PC-9 (cell line): ENCODE results near the gene TDRD1. TPM values are rescaled to one million over a fixed set of nuclear protein-coding genes. Genes with fewer than 3 reads are reported as not detected.

ENCODE experiments used
- BruUV-seq: library from RNA; stranded (reverse); fragments of 400-500 nt; replicated peaks from 2 replicates; lab custom pipeline; 2021; lab: Mats Ljungman, UMichigan
- CTCF ChIA-PET: fragments of 300-600 bp; sonication (Branson Sonifier 250); formaldehyde crosslinking; loops from one replicate; lab custom pipeline; 2022; ENCODE audit warnings: antibody characterized with exemption; lab: Charles Lee
- POLR2A ChIA-PET: fragments of 300-600 bp; sonication (Branson Sonifier 250); formaldehyde crosslinking; loops from one replicate; lab custom pipeline; 2022; ENCODE audit warnings: antibody characterized with exemption; ENCODE audit not compliant: unreplicated experiment; lab: Charles Lee
- DNase-seq, 2 experiments: peaks; one replicate each; pipeline versions ENCODE4 v3.0.0 to v3.0.0-alpha.2; 2015 to 2022; ENCODE audit warnings: mixed read lengths in 1 of 2
- H2AFZ ChIP-seq: fragments of 200-600 bp; sonication (generic); 2 replicates; pipeline ENCODE4 v1.8.1; 2017; ENCODE audit warnings: antibody characterized with exemption
- H3F3A ChIP-seq: fragments of 200-600 bp; sonication (generic); 2 replicates; pipeline ENCODE4 v1.8.1; 2017; ENCODE audit warnings: antibody characterized with exemption, mild to moderate bottlenecking, low read depth; ENCODE audit not compliant: insufficient read depth
- H3K27ac ChIP-seq: fragments of 200-600 bp; sonication (generic); 2 replicates; pipeline ENCODE4 v1.6.1; 2016; ENCODE audit warnings: mixed run types
- H3K27me3 ChIP-seq: fragments of 200-600 bp; sonication (generic); 2 replicates; pipeline ENCODE4 v1.6.1; 2016; ENCODE audit warnings: low read depth, mixed run types; ENCODE audit not compliant: insufficient read depth
- H3K36me3 ChIP-seq: fragments of 200-600 bp; sonication (generic); 2 replicates; pipeline ENCODE4 v1.6.1; 2016; ENCODE audit warnings: low read depth, mixed run types
- H3K4me1 ChIP-seq: fragments of 200-600 bp; sonication (generic); replicated peaks from 2 replicates; pipeline ENCODE4 v1.6.1; 2016; ENCODE audit warnings: mixed run types; ENCODE audit not compliant: insufficient read depth
- H3K4me2 ChIP-seq: fragments of 200-600 bp; sonication (generic); 2 replicates; pipeline ENCODE4 v1.6.1; 2017; ENCODE audit warnings: mixed run types
- H3K4me3 ChIP-seq: fragments of 200-600 bp; sonication (generic); 2 replicates; pipeline ENCODE4 v1.6.1; 2016; ENCODE audit warnings: mixed run types
- H3K79me2 ChIP-seq: fragments of 200-600 bp; sonication (generic); 2 replicates; pipeline ENCODE4 v1.6.1; 2017; ENCODE audit warnings: low read depth, mixed run types
- H3K9me2 ChIP-seq: fragments of 200-600 bp; sonication (generic); 2 replicates; pipeline ENCODE4 v1.8.1; 2017; ENCODE audit warnings: mild to moderate bottlenecking; ENCODE audit not compliant: insufficient read depth
- H3K9me3 ChIP-seq: fragments of 200-600 bp; sonication (generic); 2 replicates; pipeline ENCODE4 v1.8.1; 2016; ENCODE audit warnings: low read depth; ENCODE audit not compliant: insufficient read depth
- H4K20me1 ChIP-seq: fragments of 200-600 bp; sonication (generic); 2 replicates; pipeline ENCODE4 v1.8.1; 2017; ENCODE audit not compliant: insufficient read depth
- CTCF ChIP-seq: fragments of 200-600 bp; sonication (generic); conservative IDR thresholded peaks from 2 replicates; pipeline ENCODE4 v1.6.1; 2017; ENCODE audit warnings: mixed run types, antibody characterized with exemption, mild to moderate bottlenecking, moderate library complexity
- EZH2 ChIP-seq: fragments of 200-600 bp; sonication (generic); IDR thresholded peaks from 2 replicates; pipeline ENCODE4 v1.8.0; 2017; ENCODE audit warnings: antibody characterized with exemption, low read depth
- intact Hi-C: fragments of 100-400 bp; cut with micrococcal nuclease; formaldehyde crosslinking; loops from one replicate; pipeline ENCODE4 v1.10.0; 2022; ENCODE audit not compliant: unreplicated experiment
- total RNA-seq: library from RNA; stranded (reverse); gene quantifications from 2 replicates; pipeline ENCODE4 v1.2.3, GENCODE V29; 2021

The TDRD1 gene
- total RNA-seq, 1 experiment from 2014 or later, result not detected

GRCh38 chr10:114232561-114233176 lies 53.5 kb downstream of the TDRD1 start:
- CTCF ChIA-PET, result interaction anchor here (0.6 kb wide), 1 partner anchor 248 kb away, joined by 4 read pairs; no protein-coding TSS in a partner anchor
- Histone ChIP-seq H3K9me2 (no peaks in the 10 kb centered on the region), H3K27ac (no peak overlapping the region), H3K4me2 (no peak overlapping the region), H2AFZ (no peak overlapping the region), H3K9me3 (no peaks in the 10 kb centered on the region), H3K36me3 (no peaks in the 10 kb centered on the region), H3K4me3 (no peak overlapping the region), H3K79me2 (no peaks in the 10 kb centered on the region), H4K20me1 (no peaks in the 10 kb centered on the region), H3F3A (no peaks in the 10 kb centered on the region), H3K27me3 (no peaks in the 10 kb centered on the region), H3K4me1 (no peaks in the 10 kb centered on the region)
- TF ChIP-seq CTCF (no peak), EZH2 (no peak)
- POLR2A ChIA-PET, result no interaction called here
- DNase-seq, result no peak
- no TSS peak for BruUV-seq
- intact Hi-C loops, result no loop called here

GRCh38 chr10:114233482-114233881 lies 54.3 kb downstream of the TDRD1 start:
- TF ChIP-seq EZH2, result no peak
- TF ChIP-seq CTCF, result no peak
- POLR2A ChIA-PET, result no interaction called here
- Histone ChIP-seq H2AFZ (no peak overlapping the region), H3F3A (no peaks in the 10 kb centered on the region), H3K36me3 (no peaks in the 10 kb centered on the region), H3K27ac (no peak overlapping the region), H3K4me3 (no peak overlapping the region), H3K4me2 (no peak overlapping the region), H3K9me3 (no peaks in the 10 kb centered on the region), H3K4me1 (no peaks in the 10 kb centered on the region), H3K27me3 (no peaks in the 10 kb centered on the region), H4K20me1 (no peaks in the 10 kb centered on the region), H3K9me2 (no peaks in the 10 kb centered on the region), H3K79me2 (no peaks in the 10 kb centered on the region)
- no TSS peak for BruUV-seq
- DNase-seq, result no peak
- CTCF ChIA-PET, result no interaction called here
- intact Hi-C loops, result no loop called here

- intact Hi-C loops, result no loop called here
- POLR2A ChIA-PET, result no interaction called here
- no peaks in the 10 kb centered on the region for H3K27me3 ChIP-seq
- DNase-seq, result no peak
- H3K4me1 ChIP-seq, result no peaks in the 10 kb centered on the region
- no peaks in the 10 kb centered on the region for H3F3A ChIP-seq
- CTCF ChIA-PET, result no interaction called here
- H2AFZ ChIP-seq, result no peak overlapping the region
- no peaks in the 10 kb centered on the region for H3K9me2 ChIP-seq
- no peak overlapping the region for H3K4me2 ChIP-seq
- H3K36me3 ChIP-seq, result no peaks in the 10 kb centered on the region
- BruUV-seq, result no TSS peak
- H3K79me2 ChIP-seq, result no peaks in the 10 kb centered on the region
- H3K4me3 ChIP-seq, result no peak overlapping the region
- TF ChIP-seq CTCF (no peak), EZH2 (no peak)
- H4K20me1 ChIP-seq, result no peaks in the 10 kb centered on the region
- H3K27ac ChIP-seq, result no peak overlapping the region
- no peaks in the 10 kb centered on the region for H3K9me3 ChIP-seq
Observed at GRCh38 chr10:114234132-114234531, 55.0 kb downstream of the TDRD1 start.
